Astrocyte (in vitro differentiated cells and primary cell): ENCODE measurements around the gene ZC3H13. TPM values are rescaled to one million over a fixed set of nuclear protein-coding genes. Genes with fewer than 3 reads are reported as not detected.

Source experiments
- DNase-seq: peaks from one replicate; pipeline ENCODE4 v3.0.0-alpha.2; 2010; ENCODE audit warnings: low read depth
- FAIRE-seq: peaks from 2 replicates; lab custom pipeline; 2011; peaks lifted over from hg19 to GRCh38; lab: Jason Lieb, UNC
- H2AFZ ChIP-seq: 2 replicates; pipeline ENCODE4 v1.6.0; 2012; ENCODE audit warnings: low read depth, low read length, inconsistent platforms
- H3K27ac ChIP-seq: 2 replicates; pipeline ENCODE4 v1.5.1; 2011; ENCODE audit warnings: low read depth, low read length, inconsistent platforms
- H3K27me3 ChIP-seq: 2 replicates; pipeline ENCODE4 v1.6.0; 2011; ENCODE audit warnings: low read length, inconsistent platforms; ENCODE audit not compliant: insufficient read depth
- H3K36me3 ChIP-seq: 2 replicates; pipeline ENCODE4 v1.5.1; 2011; ENCODE audit warnings: low read length, inconsistent platforms; ENCODE audit not compliant: insufficient read depth
- H3K4me1 ChIP-seq: 2 replicates; pipeline ENCODE4 v1.5.1; 2011; ENCODE audit warnings: low read length, inconsistent platforms; ENCODE audit not compliant: insufficient read depth
- H3K4me2 ChIP-seq: 2 replicates; pipeline ENCODE4 v1.6.0; 2012; ENCODE audit warnings: low read length, inconsistent platforms
- H3K4me3 ChIP-seq: 2 replicates; pipeline ENCODE4 v1.5.1; 2011; ENCODE audit warnings: low read depth, mild to moderate bottlenecking, low read length, inconsistent platforms; ENCODE audit not compliant: insufficient read depth
- H3K79me2 ChIP-seq: 2 replicates; pipeline ENCODE4 v1.6.0; 2012; ENCODE audit warnings: mild to moderate bottlenecking, low read length, inconsistent platforms; ENCODE audit not compliant: insufficient read depth
- H3K9ac ChIP-seq: 2 replicates; pipeline ENCODE4 v1.6.0; 2012; ENCODE audit warnings: mild to moderate bottlenecking, low read length, inconsistent platforms
- H3K9me3 ChIP-seq: 2 replicates; pipeline ENCODE4 v1.5.1; 2012; ENCODE audit warnings: low read depth, mild to moderate bottlenecking, low read length, inconsistent platforms; ENCODE audit not compliant: insufficient read depth
- H4K20me1 ChIP-seq: 2 replicates; pipeline ENCODE4 v1.6.0; 2012; ENCODE audit warnings: low read length, inconsistent platforms; ENCODE audit not compliant: insufficient read depth
- H3K27ac Mint-ChIP-seq: one replicate; pipeline ENCODE4 v1.8.0; 2021; ENCODE audit warnings: mild to moderate bottlenecking, mixed read lengths; ENCODE audit not compliant: unreplicated experiment
- H3K27me3 Mint-ChIP-seq: one replicate; pipeline ENCODE4 v1.8.0; 2021; ENCODE audit warnings: low read depth, mixed read lengths; ENCODE audit not compliant: unreplicated experiment
- H3K36me3 Mint-ChIP-seq: one replicate; pipeline ENCODE4 v1.8.0; 2021; ENCODE audit warnings: low read depth, mixed read lengths; ENCODE audit not compliant: unreplicated experiment
- H3K4me1 Mint-ChIP-seq: one replicate; pipeline ENCODE4 v1.8.0; 2021; ENCODE audit warnings: low read depth, mixed read lengths; ENCODE audit not compliant: unreplicated experiment
- H3K4me3 Mint-ChIP-seq: one replicate; pipeline ENCODE4 v1.8.0; 2021; ENCODE audit warnings: mild to moderate bottlenecking, moderate library complexity, mixed read lengths; ENCODE audit not compliant: unreplicated experiment
- H3K9me3 Mint-ChIP-seq: one replicate; pipeline ENCODE4 v1.8.0; 2021; ENCODE audit warnings: mild to moderate bottlenecking, mixed read lengths; ENCODE audit not compliant: unreplicated experiment
- EZH2 ChIP-seq: IDR thresholded peaks from 2 replicates; pipeline ENCODE4 v1.6.1; 2012; ENCODE audit warnings: mild to moderate bottlenecking, low read length, inconsistent platforms; ENCODE audit not compliant: insufficient read depth
- total RNA-seq: library from RNA; stranded (reverse); gene quantifications from 2 replicates; pipeline ENCODE4 v1.2.1, GENCODE V29; 2021
- TF ChIP-seq, protein P1 (sequence below): IDR thresholded peaks from 2 replicates; pipeline ENCODE4 v1.5.1; 2011; ENCODE audit warnings: low read depth, mild to moderate bottlenecking, inconsistent platforms, low read length, moderate library complexity; ENCODE audit not compliant: insufficient read depth

The ZC3H13 gene
- total RNA-seq, 1 donor from 2014 or later, result 39.6 TPM

DNA sequence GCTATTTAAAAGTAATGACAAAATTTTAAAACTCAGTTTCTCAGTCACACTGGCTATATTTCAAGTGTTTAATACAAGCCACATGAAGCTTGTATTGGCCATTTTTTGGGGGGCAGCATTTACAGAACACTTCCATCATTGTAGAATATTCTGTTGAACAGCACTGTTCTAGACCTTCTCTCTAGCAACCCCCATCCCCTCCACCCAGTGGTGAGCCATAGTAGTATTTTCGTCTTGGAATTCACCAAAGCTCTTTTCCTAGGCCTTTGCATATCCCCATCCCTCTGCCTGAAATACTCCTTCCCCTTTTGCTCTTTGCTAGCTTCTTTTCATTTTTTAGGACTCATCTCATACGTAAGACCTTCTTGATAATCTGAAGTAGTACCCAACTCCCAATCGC is 99.5 kb downstream of the ZC3H13 start:
- H4K20me1 ChIP-seq, result no peaks in the 10 kb centered on the region
- Mint-ChIP-seq H3K27me3 (no peaks in the 10 kb centered on the region), H3K9me3 (no peaks in the 10 kb centered on the region), H3K4me3 (no peak overlapping the region), H3K36me3 (peaks cover 1% of the 10 kb centered on the region), H3K4me1 (peaks cover 6% of the 10 kb centered on the region), H3K27ac (no peak overlapping the region)
- H3K4me3 ChIP-seq, result no peak overlapping the region
- H3K27me3 ChIP-seq, result no peaks in the 10 kb centered on the region
- H3K36me3 ChIP-seq, result peaks cover 14% of the 10 kb centered on the region
- FAIRE-seq (no peak), DNase-seq (no peak)
- H3K27ac ChIP-seq, result no peak overlapping the region
- no peaks in the 10 kb centered on the region for H3K4me1 ChIP-seq
- no peaks in the 10 kb centered on the region for H3K79me2 ChIP-seq
- H3K9ac ChIP-seq, result no peak overlapping the region
- no peak for TF ChIP-seq EZH2
- TF ChIP-seq, protein P1, sequence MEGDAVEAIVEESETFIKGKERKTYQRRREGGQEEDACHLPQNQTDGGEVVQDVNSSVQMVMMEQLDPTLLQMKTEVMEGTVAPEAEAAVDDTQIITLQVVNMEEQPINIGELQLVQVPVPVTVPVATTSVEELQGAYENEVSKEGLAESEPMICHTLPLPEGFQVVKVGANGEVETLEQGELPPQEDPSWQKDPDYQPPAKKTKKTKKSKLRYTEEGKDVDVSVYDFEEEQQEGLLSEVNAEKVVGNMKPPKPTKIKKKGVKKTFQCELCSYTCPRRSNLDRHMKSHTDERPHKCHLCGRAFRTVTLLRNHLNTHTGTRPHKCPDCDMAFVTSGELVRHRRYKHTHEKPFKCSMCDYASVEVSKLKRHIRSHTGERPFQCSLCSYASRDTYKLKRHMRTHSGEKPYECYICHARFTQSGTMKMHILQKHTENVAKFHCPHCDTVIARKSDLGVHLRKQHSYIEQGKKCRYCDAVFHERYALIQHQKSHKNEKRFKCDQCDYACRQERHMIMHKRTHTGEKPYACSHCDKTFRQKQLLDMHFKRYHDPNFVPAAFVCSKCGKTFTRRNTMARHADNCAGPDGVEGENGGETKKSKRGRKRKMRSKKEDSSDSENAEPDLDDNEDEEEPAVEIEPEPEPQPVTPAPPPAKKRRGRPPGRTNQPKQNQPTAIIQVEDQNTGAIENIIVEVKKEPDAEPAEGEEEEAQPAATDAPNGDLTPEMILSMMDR, result no peak
- no peak overlapping the region for H2AFZ ChIP-seq
- no peaks in the 10 kb centered on the region for H3K9me3 ChIP-seq
- no peak overlapping the region for H3K4me2 ChIP-seq

DNA sequence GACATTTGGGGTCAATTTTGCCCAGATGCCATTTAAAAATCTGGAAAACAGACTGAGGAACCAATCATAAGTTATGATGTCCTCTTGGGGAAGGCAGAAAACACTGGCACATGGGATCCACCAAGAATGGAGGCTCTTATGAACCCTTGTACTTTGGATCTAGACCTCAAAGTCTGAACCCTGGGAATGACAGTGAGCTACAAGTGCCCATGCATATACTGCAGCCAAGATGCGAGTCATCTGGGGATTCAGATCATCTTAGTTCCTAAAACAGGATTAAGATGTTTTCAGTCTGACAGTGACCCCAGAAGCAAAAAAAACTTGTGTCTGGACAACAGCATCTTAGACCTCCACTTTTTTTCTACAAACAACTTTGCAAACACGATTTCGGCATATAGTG is 100.8 kb downstream of the ZC3H13 start:
- no peak for TF ChIP-seq EZH2
- TF ChIP-seq, protein P1, result no peak
- no peaks in the 10 kb centered on the region for H3K36me3 Mint-ChIP-seq
- no peak overlapping the region for H3K4me3 ChIP-seq
- no peak for DNase-seq
- no peak overlapping the region for H3K27ac ChIP-seq
- H3K27ac Mint-ChIP-seq, result no peak overlapping the region
- H3K9me3 ChIP-seq, result no peaks in the 10 kb centered on the region
- no peak overlapping the region for H3K4me3 Mint-ChIP-seq
- H2AFZ ChIP-seq, result no peak overlapping the region
- H3K9me3 Mint-ChIP-seq, result no peaks in the 10 kb centered on the region
- no peak for FAIRE-seq
- H3K27me3 ChIP-seq, result no peaks in the 10 kb centered on the region
- no peaks in the 10 kb centered on the region for H3K79me2 ChIP-seq
- peaks cover 4% of the 10 kb centered on the region for H3K36me3 ChIP-seq
- no peak overlapping the region for H3K4me2 ChIP-seq
- no peaks in the 10 kb centered on the region for H3K27me3 Mint-ChIP-seq
- H3K4me1 Mint-ChIP-seq, result peaks cover 6% of the 10 kb centered on the region
- H3K9ac ChIP-seq, result no peak overlapping the region
- no peaks in the 10 kb centered on the region for H3K4me1 ChIP-seq
- no peaks in the 10 kb centered on the region for H4K20me1 ChIP-seq

DNA sequence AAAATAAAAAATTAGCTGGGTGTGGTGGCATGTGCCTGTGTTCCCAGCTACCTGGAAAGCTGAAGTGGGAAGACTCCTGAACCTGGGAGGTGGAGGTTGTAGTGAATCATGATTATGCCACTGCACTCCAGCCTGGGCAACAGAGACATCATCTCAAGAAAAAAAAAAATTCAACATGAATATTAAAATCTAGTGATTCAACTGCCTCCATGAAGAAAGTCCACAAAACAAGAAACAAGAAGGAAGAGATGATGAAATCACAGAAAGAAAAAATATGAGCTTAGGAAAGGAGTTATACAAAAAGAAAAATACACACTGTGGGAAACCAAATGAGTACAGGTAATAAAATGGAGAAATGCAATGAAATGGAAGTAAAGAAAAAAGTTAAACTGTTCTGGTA is 101.4 kb downstream of the ZC3H13 start:
- DNase-seq (no peak), FAIRE-seq (no peak)
- no peaks in the 10 kb centered on the region for H3K9me3 ChIP-seq

More for the DNA sequence above, 101.4 kb downstream of the ZC3H13 start:
- no peaks in the 10 kb centered on the region for H3K27me3 ChIP-seq
- H3K36me3 Mint-ChIP-seq, result no peaks in the 10 kb centered on the region
- H3K4me1 ChIP-seq, result no peaks in the 10 kb centered on the region
- H3K9me3 Mint-ChIP-seq, result no peaks in the 10 kb centered on the region
- no peak overlapping the region for H3K9ac ChIP-seq
- no peak overlapping the region for H3K4me3 ChIP-seq
- H3K27ac Mint-ChIP-seq, result no peak overlapping the region
- H2AFZ ChIP-seq, result no peak overlapping the region
- no peak overlapping the region for H3K4me2 ChIP-seq
- no peak overlapping the region for H3K27ac ChIP-seq
- H3K4me3 Mint-ChIP-seq, result no peak overlapping the region
- no peaks in the 10 kb centered on the region for H3K27me3 Mint-ChIP-seq
- peaks cover 6% of the 10 kb centered on the region for H3K4me1 Mint-ChIP-seq
- no peaks in the 10 kb centered on the region for H4K20me1 ChIP-seq
- H3K79me2 ChIP-seq, result no peaks in the 10 kb centered on the region
- TF ChIP-seq, protein P1, result no peak
- no peaks in the 10 kb centered on the region for H3K36me3 ChIP-seq
